Adipocyte (in vitro differentiated cells): ENCODE measurements around the gene SIPA1L3.

Source experiments
- DNase-seq: peaks from one replicate; pipeline ENCODE4 v3.0.0-alpha.2; 2015; ENCODE audit warnings: low read depth
- H3K27me3 ChIP-seq: replicated peaks from 2 replicates; pipeline ENCODE4 v1.7.0; 2013; ENCODE audit warnings: mild to moderate bottlenecking, low read length, moderate library complexity; ENCODE audit not compliant: control insufficient read depth, insufficient read depth
- H3K36me3 ChIP-seq: 2 replicates; pipeline ENCODE4 v1.7.0; 2013; ENCODE audit warnings: low read length, mild to moderate bottlenecking, moderate library complexity; ENCODE audit not compliant: control insufficient read depth, insufficient read depth, severe bottlenecking
- H3K4me1 ChIP-seq: 2 replicates; pipeline ENCODE4 v1.7.0; 2013; ENCODE audit warnings: mild to moderate bottlenecking, low read length, moderate library complexity; ENCODE audit not compliant: control insufficient read depth, insufficient read depth
- H3K4me3 ChIP-seq: 2 replicates; pipeline ENCODE4 v1.7.0; 2013; ENCODE audit warnings: mild to moderate bottlenecking, low read length, moderate library complexity
- H3K9ac ChIP-seq: 2 replicates; pipeline ENCODE4 v1.7.0; 2013; ENCODE audit warnings: mild to moderate bottlenecking, low read length, moderate library complexity
- H3K9me3 ChIP-seq: 2 replicates; pipeline ENCODE4 v1.7.0; 2013; ENCODE audit warnings: mild to moderate bottlenecking, low read length, moderate library complexity; ENCODE audit not compliant: control insufficient read depth

Gene SIPA1L3

GRCh38 chr19:38115271-38115802, 208.3 kb downstream of the SIPA1L3 start:
- no peak overlapping the region for H3K4me3 ChIP-seq
- no peaks in the 10 kb centered on the region for H3K4me1 ChIP-seq
- H3K36me3 ChIP-seq, result peaks cover 26% of the 10 kb centered on the region
- H3K9ac ChIP-seq, result no peak overlapping the region
- DNase-seq, result no peak
- no peaks in the 10 kb centered on the region for H3K27me3 ChIP-seq
- no peaks in the 10 kb centered on the region for H3K9me3 ChIP-seq

- H3K36me3 ChIP-seq, result peaks cover 19% of the 10 kb centered on the region
- no peaks in the 10 kb centered on the region for H3K9me3 ChIP-seq
- H3K4me3 ChIP-seq, result no peak overlapping the region
- H3K27me3 ChIP-seq, result no peaks in the 10 kb centered on the region
- H3K4me1 ChIP-seq, result no peaks in the 10 kb centered on the region
- H3K9ac ChIP-seq, result no peak overlapping the region
- DNase-seq, result no peak
Observed at GRCh38 chr19:38118176-38118575, 211.2 kb downstream of the SIPA1L3 start.

DNA sequence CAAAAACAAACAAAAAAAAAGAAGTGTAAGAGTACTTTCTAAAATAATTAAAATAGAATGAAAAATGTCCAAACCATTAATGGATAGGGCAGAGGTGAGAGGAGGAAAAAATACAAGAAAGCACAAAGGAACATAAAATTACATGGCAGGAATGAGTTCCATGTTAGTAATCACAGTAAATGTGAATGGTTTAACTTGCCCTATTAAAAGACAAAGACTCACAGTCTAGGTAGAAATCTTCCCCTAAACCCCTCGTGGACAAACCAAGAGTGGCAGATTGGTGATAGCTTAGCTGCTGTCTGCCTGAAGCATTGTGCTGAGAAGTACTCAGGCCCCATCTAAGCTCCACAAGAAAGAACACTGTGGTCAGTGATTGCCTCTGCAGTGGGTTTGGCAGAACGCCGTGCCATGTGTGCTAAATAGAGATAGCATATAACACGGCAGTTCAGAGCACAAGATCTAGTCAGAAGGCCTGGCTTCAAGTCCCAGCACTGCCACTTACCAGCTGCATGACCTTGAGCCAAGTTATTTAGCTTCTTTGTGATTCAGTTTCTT, 213.5 kb downstream of the SIPA1L3 start:
- no peaks in the 10 kb centered on the region for H3K27me3 ChIP-seq
- no peak for DNase-seq
- no peaks in the 10 kb centered on the region for H3K4me1 ChIP-seq
- peaks cover 16% of the 10 kb centered on the region for H3K36me3 ChIP-seq
- no peaks in the 10 kb centered on the region for H3K9me3 ChIP-seq
- no peak overlapping the region for H3K4me3 ChIP-seq
- no peak overlapping the region for H3K9ac ChIP-seq

GRCh38 chr19:38122402-38123093, 215.5 kb downstream of the SIPA1L3 start:
- no peaks in the 10 kb centered on the region for H3K4me1 ChIP-seq
- no peak overlapping the region for H3K9ac ChIP-seq
- DNase-seq, result no peak
- H3K27me3 ChIP-seq, result no peaks in the 10 kb centered on the region
- H3K9me3 ChIP-seq, result no peaks in the 10 kb centered on the region
- peaks cover 16% of the 10 kb centered on the region for H3K36me3 ChIP-seq
- no peak overlapping the region for H3K4me3 ChIP-seq

- no peaks in the 10 kb centered on the region for H3K27me3 ChIP-seq
- H3K4me1 ChIP-seq, result no peaks in the 10 kb centered on the region
- H3K9ac ChIP-seq, result no peak overlapping the region
- H3K4me3 ChIP-seq, result no peak overlapping the region
- no peak for DNase-seq
- H3K36me3 ChIP-seq, result peaks cover 6% of the 10 kb centered on the region
- H3K9me3 ChIP-seq, result no peaks in the 10 kb centered on the region
Observed at GRCh38 chr19:38125238-38125637, 218.2 kb downstream of the SIPA1L3 start.

- H3K36me3 ChIP-seq, result no peaks in the 10 kb centered on the region
- no peak overlapping the region for H3K4me3 ChIP-seq
- H3K27me3 ChIP-seq, result no peaks in the 10 kb centered on the region
- DNase-seq, result no peak
- H3K9me3 ChIP-seq, result no peaks in the 10 kb centered on the region
- no peak overlapping the region for H3K9ac ChIP-seq
- no peaks in the 10 kb centered on the region for H3K4me1 ChIP-seq
Observed at GRCh38 chr19:38130399-38130798, 223.4 kb downstream of the SIPA1L3 start.

DNA sequence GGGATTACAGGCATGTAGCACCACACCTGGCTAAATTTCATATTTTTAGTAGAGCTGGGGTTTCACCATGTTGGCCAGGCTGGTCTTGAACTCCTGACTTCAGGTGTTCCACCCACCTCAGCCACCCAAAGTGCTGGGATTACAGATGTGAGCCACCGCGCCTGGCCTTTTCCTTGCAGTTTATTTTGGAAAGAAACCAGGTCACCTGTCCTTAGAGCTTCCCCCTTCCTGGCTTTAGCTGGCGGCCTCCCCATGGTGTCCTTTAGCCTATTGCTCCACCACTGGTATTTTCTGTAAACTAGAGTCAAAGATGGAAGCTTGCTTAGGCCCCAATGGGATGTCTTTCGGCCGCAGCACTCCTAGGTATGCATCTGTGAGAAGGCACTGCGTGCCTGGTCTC, 225.8 kb downstream of the SIPA1L3 start:
- H3K9me3 ChIP-seq, result no peaks in the 10 kb centered on the region
- no peaks in the 10 kb centered on the region for H3K36me3 ChIP-seq
- H3K4me3 ChIP-seq, result no peak overlapping the region
- H3K4me1 ChIP-seq, result no peaks in the 10 kb centered on the region
- H3K27me3 ChIP-seq, result no peaks in the 10 kb centered on the region
- no peak overlapping the region for H3K9ac ChIP-seq
- DNase-seq, result no peak

DNA sequence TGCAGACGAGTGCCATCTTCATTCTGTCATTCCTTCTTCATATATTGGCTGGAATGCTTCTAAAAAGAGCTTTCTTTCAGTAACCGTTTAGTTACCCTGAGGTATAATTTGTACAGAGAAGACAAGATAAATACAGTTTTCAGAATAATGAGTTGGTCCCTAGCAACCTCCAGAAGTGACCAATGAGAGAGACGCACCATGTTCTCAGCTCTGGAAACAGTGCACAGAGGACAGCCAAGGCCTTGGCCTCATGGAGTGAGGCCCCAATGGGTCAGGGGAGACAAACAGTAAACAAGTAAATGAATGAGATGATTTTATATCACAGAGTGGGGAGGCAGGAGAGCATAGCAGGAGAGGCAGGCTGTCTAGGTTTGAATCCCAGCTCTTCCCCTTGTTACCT, 226.3 kb downstream of the SIPA1L3 start:
- Histone ChIP-seq H3K9me3 (no peaks in the 10 kb centered on the region), H3K9ac (no peak overlapping the region), H3K36me3 (no peaks in the 10 kb centered on the region), H3K4me1 (no peaks in the 10 kb centered on the region), H3K27me3 (no peaks in the 10 kb centered on the region), H3K4me3 (no peak overlapping the region)
- no peak for DNase-seq

DNA sequence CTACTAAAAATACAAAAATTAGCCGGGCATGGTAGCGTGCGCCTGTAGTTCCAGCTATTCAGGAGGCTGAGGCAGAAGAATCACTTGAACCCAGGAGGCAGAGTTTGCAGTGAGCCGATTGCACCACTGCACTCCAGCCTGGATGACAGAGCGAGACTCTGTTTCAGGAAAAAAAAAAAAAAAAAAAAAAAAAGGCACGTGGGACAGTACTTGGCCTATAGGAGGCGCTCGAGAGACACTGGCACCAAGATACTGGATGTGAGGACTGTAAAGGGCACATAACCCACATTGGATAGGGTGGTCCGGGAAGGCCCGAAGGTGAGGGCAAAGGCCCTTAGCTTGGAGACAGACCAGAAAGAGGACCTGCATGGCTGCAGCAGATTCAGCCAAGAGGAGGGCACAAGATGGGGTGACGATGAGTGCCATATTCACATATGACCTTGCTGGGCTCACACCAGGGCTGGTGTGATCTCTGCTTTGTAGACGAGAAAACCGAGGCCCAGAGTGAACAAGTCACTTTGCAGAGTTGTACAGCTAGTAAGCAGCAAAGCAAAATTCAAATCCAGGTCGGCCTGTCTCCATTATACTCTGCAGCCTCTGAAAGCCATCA, 227.6 kb downstream of the SIPA1L3 start:
- Histone ChIP-seq H3K27me3 (no peaks in the 10 kb centered on the region), H3K4me1 (no peaks in the 10 kb centered on the region), H3K4me3 (no peak overlapping the region), H3K9ac (no peak overlapping the region), H3K36me3 (no peaks in the 10 kb centered on the region), H3K9me3 (no peaks in the 10 kb centered on the region)
- DNase-seq, result peak; percentile 42

- no peaks in the 10 kb centered on the region for H3K4me1 ChIP-seq
- H3K4me3 ChIP-seq, result no peak overlapping the region
- no peaks in the 10 kb centered on the region for H3K9me3 ChIP-seq
- H3K27me3 ChIP-seq, result no peaks in the 10 kb centered on the region
- H3K9ac ChIP-seq, result no peak overlapping the region
- DNase-seq, result peak; percentile 7
- H3K36me3 ChIP-seq, result no peaks in the 10 kb centered on the region
Observed at GRCh38 chr19:38135150-38135998, 228.4 kb downstream of the SIPA1L3 start.

DNA sequence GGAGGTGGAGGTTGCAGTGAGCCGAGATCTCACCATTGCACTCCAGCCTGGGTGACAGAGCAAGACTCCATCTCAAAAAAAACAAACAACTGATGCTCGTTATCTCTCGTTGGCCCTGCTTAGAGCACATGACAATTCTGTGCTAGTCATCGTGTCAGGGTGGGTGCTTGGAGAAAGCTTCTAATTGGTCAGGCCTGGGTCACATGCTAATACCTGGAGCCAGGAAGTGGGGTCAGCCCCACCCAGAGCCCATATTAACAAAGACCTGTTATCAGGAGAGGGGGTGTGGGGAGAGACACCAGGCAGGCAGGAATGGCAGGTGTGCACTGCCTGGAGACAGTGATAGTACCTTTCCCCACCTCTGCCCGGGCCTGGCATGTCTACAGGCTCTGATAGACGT, 232.1 kb downstream of the SIPA1L3 start:
- Histone ChIP-seq H3K36me3 (no peaks in the 10 kb centered on the region), H3K9me3 (no peaks in the 10 kb centered on the region), H3K4me1 (no peaks in the 10 kb centered on the region), H3K9ac (no peak overlapping the region), H3K4me3 (no peak overlapping the region), H3K27me3 (no peaks in the 10 kb centered on the region)
- DNase-seq, result no peak
